Right kidney (tissue), 1 donor: Measurements from ENCODE around the gene CCDC8.
"Not testable (repeated sequence)": the region's sequence is repeated elsewhere in the genome, so short reads cannot be mapped to it uniquely, and the experiment has no call there.

ENCODE experiments used
- DNase-seq: peaks from one replicate; pipeline ENCODE4 v3.0.0-alpha.2; 2016

Gene CCDC8

GRCh38 chr19:46383846-46384245 lies 29.5 kb downstream of the CCDC8 start:
- no peak for DNase-seq

- DNase-seq = no peak
Observed at GRCh38 chr19:46383171-46383815, 30.1 kb downstream of the CCDC8 start.

DNA sequence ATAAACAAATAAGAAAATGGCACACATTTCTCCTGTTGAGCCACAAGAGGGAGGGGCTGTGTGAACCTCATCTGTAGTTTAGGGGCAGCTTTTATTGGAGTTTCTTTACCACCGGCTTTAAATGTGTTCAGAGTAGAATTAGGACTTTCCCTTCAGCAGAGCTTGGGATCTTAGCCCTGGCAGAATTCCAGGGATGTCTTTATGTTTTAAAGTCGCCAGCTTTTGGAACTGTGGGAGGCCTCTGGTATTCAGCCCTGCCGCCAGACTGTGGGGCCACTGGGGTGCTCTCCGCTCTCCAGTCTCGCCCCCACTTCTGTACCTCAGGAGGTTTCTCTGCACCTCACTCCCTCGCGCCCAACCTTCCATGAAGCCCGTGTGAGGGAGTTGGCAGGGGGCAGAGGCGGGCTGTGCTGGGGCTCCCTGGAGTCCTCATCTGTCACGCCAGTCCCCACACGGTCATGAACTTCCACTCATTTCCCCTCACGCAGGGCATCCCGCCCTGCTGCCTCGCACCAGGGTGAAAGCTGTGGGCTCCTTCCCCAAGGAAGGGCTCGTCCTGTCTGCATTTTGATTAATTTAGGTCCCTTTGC lies 31.5 kb downstream of the CCDC8 start:
- DNase-seq = no peak

DNA sequence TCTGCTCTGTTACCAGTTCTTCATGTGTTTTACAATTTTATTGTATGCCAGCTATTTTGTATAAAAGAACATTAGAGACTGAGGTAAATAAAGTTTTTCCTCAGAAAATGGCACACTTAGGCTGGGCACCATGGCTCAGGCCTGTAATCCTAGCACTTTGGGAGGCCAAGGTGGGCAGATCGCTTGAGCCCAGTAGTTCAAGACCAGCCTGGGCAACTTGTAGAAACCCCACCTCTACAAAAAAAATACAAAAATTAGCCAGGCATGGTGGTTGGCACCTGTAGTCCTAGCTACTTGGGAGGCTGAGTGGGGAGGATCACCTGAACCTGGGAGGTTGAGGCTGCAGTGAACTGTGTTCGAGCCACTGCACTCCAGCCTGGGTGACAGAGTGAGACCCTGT lies 32.0 kb downstream of the CCDC8 start:
- no peak for DNase-seq

GRCh38 chr19:46380690-46381089 lies 32.7 kb downstream of the CCDC8 start:
- DNase-seq = no peak

DNA sequence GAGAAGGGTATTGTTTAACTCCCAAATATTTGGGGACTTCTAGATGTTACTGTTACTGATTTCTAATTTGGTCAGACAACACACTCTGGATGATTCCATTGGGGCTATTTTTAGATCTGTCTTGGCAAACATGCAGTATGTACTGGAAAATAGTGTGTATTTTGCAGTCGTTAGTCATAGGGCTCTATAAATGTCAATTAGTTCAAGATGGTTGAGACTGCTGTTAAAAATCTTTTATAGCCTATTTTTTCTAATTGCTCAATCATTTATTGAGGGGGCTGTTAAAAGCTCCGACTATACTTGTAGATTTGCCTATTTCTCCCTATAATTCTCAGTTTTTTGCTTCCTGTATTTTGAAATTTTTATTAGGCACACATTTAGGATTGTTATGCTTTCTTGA lies 35.1 kb downstream of the CCDC8 start:
- no peak for DNase-seq

GRCh38 chr19:46376241-46377153 lies 36.9 kb downstream of the CCDC8 start:
- DNase-seq = no peak

DNA sequence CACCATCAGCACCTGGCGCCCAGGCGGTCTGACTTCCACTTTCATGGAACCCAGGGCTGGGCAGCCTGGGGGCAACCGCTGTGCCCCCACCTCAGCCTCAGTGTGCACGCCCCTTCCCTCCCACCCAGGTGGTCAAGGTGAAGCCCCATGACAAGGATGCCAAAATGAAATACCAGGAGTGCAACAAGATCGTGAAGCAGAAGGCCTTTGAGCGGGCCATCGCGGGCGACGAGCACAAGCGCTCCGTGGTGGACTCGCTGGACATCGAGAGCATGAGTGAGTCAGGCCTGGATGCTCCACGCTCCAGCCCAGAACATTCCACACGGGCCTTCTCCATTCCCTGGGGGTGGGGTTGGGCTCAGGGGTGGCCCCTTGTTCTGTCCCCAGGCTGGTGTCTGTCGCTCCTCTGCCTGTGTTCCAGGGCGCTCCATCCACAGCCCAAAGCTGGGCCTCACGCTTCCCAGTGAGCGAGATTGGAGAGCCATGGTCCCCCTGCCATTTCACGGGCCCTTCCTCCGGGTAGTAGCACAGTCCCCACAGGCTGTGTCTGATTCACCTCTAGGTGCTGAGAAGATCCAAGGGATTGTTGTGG lies 37.8 kb downstream of the CCDC8 start:
- DNase-seq = not testable (repeated sequence)

GRCh38 chr19:46374536-46375475 lies 38.6 kb downstream of the CCDC8 start:
- no peak for DNase-seq

DNA sequence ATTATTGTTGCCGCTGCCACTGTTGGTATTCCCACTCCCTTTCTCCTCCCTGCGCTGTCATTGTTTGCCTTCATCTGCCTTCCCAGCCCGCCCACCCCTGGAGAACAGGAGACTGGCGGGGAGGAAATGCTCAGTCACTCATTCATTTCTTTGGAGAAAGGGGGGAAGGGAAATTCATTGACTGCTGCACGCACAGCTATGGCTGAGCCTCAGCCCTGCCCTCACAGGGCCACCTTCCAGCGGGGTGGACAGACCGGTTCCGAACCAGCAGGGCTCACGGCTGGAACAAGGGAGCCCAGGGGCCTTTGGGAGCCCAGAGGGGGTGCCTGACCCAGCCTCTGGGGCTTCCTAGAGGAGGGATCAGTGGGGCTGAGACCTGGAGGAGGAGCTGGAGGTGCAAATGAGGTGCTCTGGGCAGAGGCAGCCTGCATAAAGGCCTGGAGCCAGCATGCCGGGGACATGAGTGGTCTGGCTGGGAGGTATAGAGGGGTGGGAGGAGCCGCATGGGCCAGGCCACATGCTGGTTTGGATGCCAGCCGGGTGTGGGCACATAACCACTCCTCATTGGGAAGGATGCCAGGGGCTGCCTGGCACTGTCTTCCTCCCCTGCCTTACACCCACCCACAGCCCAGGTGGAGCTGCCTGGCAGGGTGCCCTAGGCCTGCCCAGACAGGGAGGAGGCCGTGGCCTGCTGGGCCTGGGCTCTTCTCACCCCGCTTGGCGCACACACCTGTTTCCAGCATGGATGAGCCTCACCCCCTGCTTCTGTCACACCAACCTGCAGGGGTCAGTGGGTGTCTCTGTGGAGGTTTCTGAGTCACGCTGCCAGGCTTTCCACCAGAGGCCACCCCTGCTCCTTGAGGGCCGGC lies 39.6 kb downstream of the CCDC8 start:
- DNase-seq = no peak

GRCh38 chr19:46372901-46373490 lies 40.4 kb downstream of the CCDC8 start:
- no peak for DNase-seq

GRCh38 chr19:46371371-46371901 lies 41.9 kb downstream of the CCDC8 start:
- DNase-seq = no peak

DNA sequence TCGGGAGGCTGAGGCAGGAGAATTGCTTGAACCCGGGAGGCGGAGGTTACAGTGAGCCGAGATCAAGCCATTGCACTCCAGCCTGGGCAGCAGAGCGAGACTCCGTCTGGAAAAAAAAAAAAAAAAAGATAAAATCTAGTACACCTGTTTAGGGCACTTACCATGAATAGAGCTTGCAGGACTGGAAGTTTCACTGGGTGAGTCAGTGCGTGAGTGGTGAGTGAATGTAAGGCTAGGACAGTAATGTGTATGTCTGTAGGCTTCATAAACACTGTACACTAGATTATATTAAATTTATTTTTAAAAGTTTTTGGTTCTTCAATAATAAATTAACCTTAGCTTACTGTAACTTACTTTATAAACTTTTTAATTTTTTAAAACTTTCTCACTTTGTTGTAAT lies 43.5 kb downstream of the CCDC8 start:
- DNase-seq = no peak

DNA sequence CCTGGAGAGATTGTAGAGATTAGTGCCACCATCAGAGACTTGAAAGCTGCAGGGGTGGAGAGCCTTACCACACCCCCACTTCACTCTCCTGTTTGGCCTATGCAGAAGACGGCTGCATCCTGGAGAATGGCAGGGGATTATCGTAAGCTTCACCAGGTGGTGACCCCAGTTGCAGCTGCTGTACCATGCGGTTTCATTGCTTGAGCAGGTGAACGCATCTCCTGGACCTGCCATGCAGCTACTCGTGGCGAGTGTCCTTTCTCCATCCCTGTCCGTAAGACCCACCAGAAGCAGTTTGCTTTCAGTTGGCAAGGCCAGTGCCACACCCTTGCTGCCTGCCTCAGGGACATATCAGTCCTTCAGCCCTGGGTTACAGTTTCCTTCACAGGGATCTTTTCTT lies 45.2 kb downstream of the CCDC8 start:
- DNase-seq = no peak

DNA sequence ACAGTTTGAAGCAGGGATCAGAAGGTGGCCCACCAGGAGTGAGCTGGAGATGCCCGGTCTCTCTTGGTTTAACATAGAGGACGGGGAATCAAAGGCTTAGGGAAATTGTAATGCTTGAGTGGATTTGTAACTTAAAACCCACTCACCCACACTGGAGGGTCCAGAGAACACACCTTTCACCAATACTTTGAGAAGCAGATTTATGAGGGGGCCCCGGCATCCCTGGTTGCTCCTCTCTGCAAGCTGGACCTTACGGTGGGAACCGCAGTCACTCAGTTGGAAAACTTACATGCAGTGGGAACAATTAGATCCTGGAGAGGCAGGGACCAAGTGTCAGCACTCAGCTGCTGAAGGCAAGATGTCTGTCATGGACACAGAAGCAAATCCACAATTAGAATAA lies 45.9 kb downstream of the CCDC8 start:
- DNase-seq = no peak

DNA sequence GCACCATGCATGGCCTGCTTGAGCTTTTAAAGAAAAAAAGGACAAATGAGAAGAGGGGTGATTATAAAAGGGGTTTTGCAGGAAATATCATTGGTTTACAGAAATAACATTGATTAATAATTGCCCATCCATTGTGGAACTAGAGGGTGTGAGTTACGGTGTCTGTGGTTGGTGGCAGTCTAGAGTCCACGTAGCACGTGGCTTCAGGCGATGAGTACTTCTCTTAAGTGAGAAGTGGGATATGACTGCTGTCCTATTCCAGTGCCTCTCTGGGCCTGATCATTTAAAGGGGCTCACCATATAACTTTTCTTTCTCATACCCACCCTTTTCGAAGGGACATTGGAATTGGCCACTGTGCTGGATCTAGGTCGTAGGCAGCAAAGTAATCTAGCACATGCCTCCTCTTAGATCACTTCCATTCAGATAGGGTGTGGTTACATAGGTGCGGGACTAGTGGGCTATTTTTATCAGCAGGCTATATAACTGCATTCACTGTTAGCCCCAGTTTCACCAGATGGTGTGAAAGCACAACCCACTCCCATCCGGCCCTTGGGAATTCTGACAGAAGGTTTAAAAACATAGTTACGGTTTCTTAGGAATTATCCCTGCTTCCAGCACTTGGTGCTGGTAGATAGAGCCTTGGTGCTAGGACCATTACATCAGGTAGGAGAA lies 46.6 kb downstream of the CCDC8 start:
- DNase-seq = no peak

DNA sequence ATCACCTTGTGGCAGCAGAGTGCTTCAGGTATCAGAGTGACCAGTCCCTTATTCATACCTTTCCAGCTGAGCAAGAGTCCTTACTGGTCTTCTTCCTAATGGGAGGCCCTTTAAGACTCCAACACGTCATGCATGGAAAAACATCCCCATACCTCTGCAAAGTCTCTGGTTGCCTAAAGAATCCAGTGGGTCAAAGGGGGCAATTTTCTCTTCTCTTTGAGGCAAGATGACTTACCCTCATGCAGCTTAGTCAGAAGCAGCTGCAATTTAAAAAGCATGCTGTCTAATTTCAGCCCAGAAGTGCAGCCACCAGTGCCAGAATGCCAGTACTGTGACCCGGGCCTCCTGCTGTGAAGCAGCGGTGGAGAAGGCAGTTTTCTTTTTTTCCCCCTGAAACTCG lies 47.8 kb downstream of the CCDC8 start:
- no peak for DNase-seq

- no peak for DNase-seq
Observed at GRCh38 chr19:46364359-46364758, 49.0 kb downstream of the CCDC8 start.

GRCh38 chr19:46361915-46362314 lies 51.4 kb downstream of the CCDC8 start:
- DNase-seq = no peak
